Astrocyte of the hippocampus (primary cell): ENCODE data around the gene RSPRY1.

Experiments used
- DNase-seq: peaks from one replicate; pipeline ENCODE4 v3.0.0; 2011; ENCODE audit warnings: low read depth, low spot score

The RSPRY1 gene

DNA sequence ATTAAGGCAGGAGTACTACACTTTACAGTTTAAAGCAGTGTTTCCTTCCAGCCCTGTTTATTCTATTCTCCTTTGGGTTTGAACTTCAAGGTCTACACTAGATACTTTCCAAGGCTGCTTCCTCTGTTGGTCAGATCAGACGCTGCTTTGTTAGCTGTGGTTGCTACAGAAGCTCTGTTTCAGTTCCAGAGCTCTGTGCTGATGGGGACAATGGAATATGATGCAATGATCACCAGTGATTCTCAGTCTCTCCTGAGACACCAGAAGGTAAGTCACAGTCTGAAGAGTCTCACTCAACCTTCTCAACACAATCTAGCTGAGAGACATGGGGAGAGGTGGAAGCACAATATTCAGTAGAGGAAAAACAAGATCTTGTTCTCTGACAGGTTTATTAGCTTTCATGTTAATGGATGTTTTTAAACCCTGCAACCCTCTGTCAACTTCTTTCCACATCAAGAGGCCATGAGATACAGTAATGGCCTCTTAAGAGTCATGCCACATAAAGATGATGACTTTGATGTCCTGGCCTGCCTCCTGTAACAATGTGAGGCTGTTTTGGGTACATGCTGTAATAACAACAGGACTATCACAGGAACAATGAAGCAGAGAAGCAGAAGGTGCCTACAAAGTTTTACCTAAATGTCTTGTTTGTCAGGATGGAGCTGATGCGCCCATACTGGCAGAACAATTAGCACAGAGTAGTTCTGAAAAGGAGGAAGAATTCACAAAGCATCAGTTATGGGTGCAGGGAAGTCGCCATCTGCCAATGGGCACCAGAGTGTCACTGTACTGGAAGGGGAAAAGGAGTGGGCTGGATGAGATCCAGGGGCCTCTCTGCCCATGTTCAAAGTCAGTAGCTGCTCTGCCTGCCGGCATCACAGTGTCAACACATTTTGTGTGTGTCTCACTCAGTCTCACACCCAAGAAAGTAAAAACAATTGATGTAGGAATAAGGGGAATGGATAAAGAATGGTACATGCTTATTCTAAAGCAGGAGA, 33.7 kb upstream of the RSPRY1 start:
- DNase-seq: no peak

DNA sequence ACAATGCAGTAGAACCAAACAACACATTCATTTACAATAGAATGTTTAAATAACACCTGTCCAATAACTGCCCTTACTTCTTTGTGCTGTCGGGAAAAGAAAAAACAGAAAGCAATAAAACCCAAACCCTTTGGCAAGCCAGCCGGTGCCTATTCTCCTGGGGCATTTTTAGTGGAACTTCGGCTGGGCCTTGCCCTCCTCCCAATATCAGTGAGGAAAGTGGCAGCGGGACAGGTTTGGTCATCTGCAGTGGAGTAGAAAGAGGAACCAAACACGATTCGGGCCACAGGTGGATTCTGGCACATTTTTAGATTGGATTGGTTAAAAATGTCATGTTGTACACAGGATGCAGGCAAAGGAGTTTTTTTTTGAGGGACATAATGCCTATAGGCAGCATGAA, 32.3 kb upstream of the RSPRY1 start:
- DNase-seq: no peak

DNA sequence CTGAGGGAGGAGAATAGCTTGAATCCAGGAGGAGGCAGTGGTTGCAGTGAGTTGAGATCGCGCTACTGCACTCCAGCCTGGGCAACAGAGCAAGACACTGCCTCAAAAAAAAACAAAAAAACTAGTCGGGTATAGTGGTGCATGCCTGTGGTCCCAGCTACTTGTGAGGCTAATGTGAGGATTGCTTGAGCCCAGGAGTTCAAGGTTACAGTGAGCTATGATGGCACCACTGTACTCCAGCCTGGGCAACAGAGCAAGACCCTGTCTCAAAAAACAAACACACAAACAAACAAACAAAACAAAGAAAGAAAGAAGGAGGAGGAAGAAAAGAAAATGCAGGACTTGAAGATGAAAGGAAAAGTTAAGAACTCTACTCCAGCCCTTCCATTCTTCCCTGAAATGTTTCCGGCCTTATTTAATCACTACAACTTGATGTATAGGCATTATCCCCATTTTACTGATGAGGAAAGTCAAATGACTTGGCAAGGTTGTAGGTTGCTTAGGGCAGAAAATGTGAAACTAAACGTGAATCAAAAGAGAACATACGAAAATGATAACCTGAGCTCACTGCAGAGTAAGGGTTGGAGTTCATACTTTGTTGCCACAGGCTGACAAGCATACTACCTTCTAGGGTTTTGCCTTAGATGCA, 30.3 kb upstream of the RSPRY1 start:
- DNase-seq: no peak

DNA sequence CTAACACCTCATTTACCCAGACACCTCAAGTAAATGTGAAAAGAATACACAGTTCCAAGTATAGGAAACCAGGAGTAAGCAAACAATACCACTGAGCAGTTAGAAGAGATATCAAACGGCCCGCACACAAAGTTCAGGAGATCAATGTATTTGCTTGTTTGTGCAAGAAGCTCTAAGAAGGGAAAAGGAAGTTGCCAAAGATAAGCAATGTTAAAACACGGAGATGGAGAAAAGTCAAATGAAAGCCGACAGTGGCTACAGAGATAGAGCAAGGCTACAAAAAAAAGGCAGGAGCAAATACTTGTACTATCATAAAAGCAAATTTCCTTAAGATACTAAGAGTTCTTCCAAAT, 29.8 kb upstream of the RSPRY1 start:
- DNase-seq: no peak

DNA sequence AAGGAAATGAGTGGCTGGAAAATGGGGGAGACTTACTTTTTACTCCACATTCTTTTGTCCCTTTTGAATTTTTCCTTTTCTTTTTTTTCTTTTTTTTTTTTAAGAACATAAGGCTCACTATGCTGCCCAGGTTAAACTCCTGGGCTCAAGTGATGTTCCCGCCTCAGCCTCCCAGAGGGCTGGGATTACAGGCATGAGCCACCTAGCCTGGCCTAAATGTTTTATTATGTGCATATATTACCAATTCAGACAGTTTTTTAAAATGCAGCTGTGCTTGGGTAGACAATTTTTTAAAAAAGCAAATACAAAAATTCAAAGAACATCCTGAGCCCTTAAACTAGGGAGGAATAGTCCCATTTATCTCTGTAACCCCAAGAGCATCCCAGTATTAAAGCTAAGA, 28.6 kb upstream of the RSPRY1 start:
- DNase-seq: no peak

DNA sequence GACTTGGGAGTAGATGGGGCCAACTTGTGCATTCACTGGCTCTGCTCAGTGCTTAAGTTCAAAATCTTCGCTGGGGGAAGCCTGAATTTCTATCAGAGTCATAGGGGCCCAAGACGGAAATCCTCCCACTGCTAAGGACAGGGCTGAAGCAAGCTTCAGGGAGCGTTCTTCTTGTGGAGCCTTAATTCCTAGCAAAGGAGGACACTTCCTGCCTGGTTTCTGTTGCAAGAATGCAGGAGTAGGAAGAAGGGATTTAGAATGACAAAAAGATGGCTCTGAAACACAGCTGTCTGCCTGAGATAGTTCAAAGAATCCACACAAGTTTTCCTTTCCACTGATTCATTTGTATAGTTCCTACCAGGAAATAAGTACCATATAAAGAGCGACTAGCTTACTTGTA, 26.7 kb upstream of the RSPRY1 start:
- DNase-seq: no peak

DNA sequence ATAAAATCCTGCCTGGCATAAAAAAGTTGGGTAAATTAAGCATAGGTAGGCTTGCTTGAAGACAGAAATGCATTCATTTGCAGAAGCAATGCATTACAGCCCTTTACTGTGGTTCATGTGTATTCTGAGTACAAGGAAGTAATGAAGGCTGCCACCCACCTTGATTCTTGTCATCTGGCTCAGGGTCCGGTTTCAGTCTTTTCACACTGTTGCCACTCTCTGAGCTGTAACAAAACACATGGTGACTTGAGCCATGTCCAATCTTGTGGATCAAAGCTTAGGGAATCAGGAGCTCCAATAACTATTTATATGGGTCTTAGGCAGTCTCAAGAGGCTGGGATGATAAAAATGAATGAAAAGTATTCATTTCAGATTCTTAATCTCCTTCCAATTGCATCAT, 22.3 kb upstream of the RSPRY1 start:
- no peak for DNase-seq

DNA sequence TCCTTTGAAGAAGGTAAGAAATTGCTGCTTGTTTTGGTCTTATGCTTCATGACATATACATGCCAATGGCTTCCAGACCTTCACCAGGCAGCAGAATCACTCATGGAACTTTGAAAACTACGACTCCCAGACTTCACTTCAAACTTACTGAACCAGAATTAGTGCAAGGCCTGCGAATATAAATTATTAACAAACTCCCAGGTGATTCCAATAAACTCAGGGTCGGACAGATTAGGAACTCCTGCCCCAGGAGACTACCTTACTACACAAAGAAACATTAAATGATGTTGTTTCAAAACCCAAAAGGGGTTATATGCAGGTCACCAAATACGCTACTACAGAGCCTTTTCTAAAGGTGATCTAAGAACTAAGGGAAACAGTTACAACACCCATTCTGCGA, 20.6 kb upstream of the RSPRY1 start:
- no peak for DNase-seq

DNA sequence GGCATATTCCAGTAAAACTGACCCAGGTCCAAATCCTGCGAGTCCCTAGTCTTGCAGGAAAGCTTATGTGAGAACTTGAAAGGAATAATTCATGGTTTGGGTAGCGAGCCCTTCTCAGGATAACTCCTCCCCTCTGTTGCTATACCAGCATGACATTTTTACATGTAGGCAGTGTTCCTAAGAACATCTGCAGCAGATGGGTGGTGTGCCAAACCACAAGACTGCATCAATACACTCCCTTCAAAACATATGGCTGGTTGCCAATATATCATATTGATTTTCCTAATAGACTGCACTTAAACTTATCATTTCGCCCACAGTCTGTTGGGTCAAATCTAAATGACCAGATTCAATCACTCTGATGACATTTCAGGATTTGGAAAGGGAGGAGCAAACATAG, 20.2 kb upstream of the RSPRY1 start:
- no peak for DNase-seq

DNA sequence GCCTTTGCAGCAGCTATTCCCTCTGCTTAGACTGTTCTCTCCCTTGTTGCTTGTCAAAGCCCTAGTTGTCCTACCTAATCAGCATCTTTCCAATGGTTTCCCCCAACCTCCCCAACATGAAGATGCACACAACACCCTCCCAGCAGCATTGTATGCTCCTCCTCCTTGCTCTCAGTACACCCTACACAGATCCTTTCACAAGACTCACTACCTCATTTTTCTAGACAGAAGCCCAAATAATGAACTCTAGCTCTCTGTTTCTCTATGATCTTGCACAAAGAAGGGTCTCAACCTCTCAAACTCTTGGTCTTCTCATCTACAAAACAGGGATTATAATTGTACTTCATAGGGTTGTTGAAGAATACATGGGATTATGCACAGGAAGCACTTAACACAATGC, 19.7 kb upstream of the RSPRY1 start:
- no peak for DNase-seq

DNA sequence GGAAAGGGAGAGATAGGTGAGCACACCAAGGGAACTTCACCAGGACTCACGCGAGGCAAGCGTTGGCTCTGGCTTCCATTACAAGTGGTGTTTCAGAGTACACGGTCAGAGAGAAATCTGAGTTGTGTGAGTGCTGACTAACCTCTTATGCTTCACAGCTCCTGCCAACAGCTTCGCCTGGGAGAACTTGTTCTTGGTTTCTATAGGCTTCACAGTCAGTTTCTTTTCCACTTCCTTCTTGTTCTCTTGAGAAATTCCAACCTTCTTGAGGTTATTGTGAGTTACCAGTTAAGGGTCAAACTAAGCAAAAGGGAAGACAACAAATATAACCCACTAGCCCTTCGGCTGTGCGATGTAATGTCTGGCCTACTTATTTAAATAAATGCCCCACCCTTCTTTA, 19.2 kb upstream of the RSPRY1 start:
- DNase-seq: peak; percentile 72

DNA sequence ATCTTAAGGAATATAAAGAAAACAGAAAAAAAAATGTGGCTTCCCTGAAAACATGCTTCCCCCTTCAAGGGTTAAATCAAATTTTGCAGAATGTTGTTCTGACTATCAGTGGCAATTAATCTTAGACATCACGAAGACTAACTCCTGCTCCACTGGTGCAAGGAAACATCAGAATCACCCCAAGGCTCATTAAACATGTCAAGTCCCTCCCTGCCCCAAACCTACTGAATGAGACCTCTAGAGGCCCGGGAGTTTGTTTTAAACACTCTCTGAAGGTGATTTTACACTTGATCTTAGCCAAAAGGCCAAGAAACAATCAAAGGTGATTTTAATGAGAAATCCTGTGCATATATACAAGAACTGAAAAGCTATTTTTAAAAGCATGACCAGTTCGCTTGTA, 18.6 kb upstream of the RSPRY1 start:
- DNase-seq: no peak

DNA sequence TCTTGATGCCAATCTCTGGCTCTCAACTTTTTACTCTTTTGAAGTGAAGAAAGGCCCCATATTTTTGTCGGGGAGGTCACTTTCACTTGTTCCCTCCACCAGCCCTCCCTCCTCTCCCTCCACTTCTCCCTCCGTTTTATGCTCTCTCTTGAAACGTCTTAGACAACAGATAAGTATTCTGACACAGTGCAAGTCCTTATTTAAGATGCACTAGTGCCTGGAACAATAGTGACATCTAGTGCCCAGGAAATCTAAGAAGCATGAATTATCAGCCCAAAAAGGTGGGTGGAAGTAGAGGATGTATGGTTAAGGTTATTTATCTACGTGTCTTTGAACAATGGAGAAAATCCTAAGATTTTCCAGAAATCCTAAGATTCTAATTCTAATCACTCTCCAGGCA, 18.2 kb upstream of the RSPRY1 start:
- DNase-seq: peak; percentile 77

DNA sequence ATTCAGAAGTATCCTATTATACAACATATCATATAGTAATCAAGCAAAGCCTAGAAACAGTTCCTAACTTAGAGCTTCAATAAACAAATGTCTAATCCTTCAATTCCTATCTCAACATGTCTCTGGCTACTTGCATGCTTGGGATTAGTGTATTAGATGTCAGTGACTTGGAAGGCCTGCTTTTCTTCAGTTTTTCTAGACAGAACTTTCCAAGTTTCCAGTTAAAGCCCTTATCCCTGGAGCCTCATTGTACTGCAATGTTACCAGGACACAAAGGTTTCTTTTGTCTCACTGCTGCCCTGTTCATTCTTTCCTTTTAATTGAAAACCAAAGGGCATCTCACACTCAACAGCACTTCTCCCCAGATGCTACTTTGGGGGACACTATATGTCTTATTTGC, 16.8 kb upstream of the RSPRY1 start:
- DNase-seq: no peak

DNA sequence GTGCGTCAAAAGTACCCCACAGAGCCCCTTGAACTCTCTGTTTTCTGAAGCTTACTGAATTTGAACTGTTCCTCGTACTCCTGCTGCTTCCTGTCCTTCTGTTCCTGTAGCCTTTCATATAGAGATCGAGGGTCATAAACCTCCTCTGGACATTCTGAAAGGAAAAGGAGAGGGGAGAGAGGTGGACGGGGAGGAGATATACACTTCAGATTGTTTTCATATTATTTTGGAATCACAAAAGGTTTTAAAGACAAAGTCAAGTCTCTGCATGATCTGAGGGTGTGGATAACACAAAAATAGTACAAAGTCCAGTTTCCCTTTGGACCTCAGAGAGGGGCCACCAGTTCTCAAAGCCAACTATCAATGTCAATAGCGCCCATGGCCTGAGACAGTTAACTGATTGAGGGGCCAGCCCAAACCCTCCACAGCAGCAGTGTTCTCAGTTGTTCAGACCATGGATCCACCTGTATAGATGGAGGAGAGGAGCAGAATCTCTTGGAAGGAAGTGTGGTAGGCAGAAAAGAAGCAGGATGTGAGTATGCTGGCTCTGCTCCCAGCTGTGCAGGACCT, 13.3 kb upstream of the RSPRY1 start:
- DNase-seq: no peak

DNA sequence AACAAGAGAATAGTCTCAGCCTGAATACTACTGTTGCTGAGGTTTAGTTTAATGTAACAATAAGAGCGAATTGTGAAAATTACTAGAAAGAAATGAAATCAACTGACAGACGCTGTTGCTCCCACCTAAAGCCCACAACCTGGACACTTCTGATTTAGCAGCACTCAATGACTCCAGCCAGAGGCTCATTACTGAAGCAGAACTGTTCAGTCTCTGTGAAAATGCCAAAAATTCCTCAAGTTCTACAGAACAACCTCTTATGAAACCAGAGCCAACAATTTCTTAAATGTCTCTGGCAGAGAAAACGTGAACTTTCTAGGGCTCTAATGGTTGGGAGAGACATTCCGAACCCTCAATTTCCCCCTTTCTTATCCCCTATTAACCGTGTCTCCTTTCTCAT, 10.2 kb upstream of the RSPRY1 start:
- peak; percentile 80 for DNase-seq

DNA sequence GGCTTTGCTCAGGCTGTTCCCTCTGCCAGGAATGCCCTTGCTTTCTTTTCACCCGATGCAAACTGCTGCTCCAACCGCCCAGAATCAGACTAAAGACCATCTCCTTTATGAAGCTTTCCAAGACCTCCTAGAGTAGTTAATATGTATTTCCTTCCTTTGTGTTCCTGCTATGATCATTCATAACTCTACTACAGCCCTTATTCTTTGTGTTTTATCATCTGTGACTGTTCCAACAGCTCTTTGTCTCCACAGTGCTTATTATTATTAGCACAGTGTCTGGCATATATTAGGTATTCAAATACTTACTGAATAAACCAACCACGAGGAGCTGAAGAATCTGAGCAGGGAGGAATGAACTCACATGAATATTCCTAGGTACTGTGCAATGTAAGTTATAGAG, 7.9 kb upstream of the RSPRY1 start:
- peak; percentile 42 for DNase-seq

DNA sequence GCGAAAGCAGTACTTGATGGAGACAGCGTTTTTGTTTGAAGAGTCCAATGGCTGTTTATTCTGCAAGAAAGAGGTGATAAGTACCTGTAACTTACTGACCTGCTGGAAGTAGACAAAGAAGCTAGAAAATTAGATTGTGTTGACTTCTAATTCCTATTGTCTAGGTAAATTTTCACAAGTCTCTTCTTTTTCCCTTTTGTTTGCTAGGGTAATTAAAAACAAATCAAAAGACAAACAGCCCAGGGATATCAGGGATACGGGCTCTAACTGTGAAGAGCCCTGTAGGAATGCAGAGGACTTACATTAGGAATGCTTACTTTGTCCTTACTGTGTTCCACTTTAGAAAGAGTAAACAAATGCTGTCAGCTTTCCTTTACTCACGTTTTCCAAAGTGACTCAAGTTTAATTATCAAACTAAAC, 7.3 kb upstream of the RSPRY1 start:
- DNase-seq: peak; percentile 29

DNA sequence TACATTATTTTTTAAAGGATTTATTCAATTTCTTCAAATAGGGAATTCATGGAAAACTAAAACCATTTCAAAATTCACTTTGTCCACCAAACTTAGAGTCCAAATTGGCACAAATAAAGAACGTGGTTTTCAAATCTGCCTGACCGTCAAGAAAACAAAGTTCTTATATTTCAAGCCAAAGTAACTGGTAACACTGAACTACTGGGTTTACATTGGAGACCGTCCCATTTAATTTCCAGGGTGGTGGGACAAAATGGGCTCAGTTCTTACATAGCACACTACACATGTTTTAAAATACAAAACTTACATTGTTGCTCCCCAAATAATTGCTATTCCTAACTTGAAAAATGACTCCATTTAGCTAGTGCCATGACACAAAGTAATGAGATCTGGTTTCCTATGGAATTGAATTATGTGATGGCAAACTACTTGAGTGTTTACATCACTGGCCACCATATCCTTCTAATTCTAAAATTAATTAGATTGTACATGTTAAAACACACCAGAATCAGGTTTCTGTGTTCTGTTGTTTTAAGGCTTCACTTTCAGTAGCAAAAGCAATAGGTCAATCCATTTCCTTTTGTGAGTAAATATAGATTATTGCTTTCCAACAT, 6.8 kb upstream of the RSPRY1 start:
- DNase-seq: peak; percentile 45

DNA sequence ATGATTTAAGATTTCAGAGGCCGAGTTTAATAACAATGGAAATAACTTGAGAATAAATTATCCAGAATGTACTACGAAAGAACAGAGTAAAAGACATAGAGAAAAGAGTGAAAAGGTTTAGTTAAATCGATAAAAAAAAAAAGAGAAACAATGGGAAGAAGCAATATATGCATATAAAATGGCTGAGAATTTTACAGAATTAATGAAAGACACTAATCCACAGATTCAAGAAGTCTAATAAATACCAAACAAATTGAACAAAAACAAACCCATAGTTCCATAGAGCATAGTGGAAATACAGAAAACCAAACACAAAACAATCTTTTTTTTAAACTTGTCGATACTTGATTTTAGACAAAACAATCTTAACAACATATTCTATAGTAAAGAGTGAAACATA, 2.0 kb upstream of the RSPRY1 start:
- DNase-seq: no peak

DNA sequence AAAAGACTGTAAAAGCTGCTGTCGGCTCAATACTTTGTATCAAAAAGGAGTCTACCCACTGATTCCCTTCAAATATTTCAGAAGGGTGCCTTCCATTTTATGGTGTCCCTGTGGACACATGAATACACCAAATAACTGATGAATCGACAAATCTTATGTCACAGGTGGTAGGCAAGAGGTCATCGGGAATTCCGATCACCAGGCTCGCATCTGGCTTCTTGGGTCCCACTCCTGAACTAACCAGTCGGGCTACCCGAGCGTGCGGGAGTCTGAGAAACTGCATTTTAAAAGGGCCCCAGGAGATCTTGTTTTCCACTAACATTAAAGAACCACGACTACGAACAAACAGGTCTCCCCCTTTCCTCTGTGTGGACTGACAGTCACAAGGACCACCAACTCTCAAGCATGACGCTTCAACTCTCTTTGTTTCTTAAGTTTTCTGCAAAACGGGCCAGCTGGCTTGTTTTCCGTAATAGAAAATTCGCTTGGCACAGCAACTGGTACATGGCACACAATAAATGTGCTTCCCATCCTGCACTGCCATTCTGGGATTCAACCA, 1.2 kb upstream of the RSPRY1 start:
- no peak for DNase-seq

DNA sequence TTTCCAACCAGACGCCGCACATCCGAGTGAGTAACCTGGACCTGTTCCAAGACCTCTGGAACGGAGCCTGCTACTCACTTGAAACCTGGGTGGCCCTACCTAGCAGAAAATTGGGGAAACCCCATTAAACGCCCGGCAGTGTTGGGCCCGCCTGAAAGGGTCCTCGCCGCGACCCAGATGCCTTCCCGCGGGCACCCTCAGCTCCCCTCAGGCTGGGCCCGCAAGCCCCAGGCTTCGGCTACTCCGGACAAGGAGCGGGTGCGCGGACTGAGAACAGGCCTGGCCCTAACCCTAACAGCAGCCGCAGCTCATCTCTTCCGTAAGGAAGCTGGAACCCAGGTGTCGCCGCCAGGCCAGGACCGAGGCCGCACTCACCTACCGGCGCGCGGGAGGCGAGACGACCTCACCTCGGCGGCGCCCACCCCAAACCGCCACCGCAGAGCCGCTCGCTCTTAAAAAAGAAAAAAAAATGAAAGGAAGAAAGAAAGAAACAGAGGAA, 634 bp upstream of the RSPRY1 start:
- peak; percentile 76 for DNase-seq
